Activated T-helper 1 cell treated with anti-CD3 and anti-CD28 coated beads, Interleukin-12 subunit alpha, Interleukin-12 subunit beta, Interleukin-2, Interleukin-4 antibody, amounts not matched to agents 30 ng/mL and 10 ng/mL and 1 ng/mL, durations not matched to agents 14 hours and 24 hours and 36 hours (primary cell): ENCODE results near the gene AP4M1. TPM values are rescaled to one million over a fixed set of nuclear protein-coding genes. Genes with fewer than 3 reads are reported as not detected.
A peak's percentile ranks its signal among the peaks of the same experiment; 100 is the strongest.

Source experiments
- DNase-seq: peaks from one replicate; pipeline ENCODE4 v3.0.0; 2021; ENCODE audit warnings: low spot score
- H3K27ac Mint-ChIP-seq: one replicate; pipeline ENCODE4 v1.8.0; 2021; ENCODE audit warnings: mild to moderate bottlenecking, mixed read lengths
- H3K27me3 Mint-ChIP-seq: one replicate; pipeline ENCODE4 v1.8.0; 2022; ENCODE audit warnings: mild to moderate bottlenecking, moderate library complexity, mixed read lengths; ENCODE audit not compliant: insufficient read depth
- H3K36me3 Mint-ChIP-seq: one replicate; pipeline ENCODE4 v1.8.0; 2021; ENCODE audit warnings: low read depth, mixed read lengths
- H3K4me1 Mint-ChIP-seq: one replicate; pipeline ENCODE4 v1.8.0; 2021; ENCODE audit warnings: low read depth, mixed read lengths
- H3K4me3 Mint-ChIP-seq: one replicate; pipeline ENCODE4 v1.8.0; 2021; ENCODE audit warnings: mild to moderate bottlenecking, moderate library complexity, mixed read lengths
- H3K9me3 Mint-ChIP-seq: one replicate; pipeline ENCODE4 v1.8.0; 2021; ENCODE audit warnings: mixed read lengths
- intact Hi-C: fragments of 100-400 bp; cut with micrococcal nuclease; formaldehyde crosslinking; loops from one replicate; pipeline ENCODE4 v1.15.1; 2024
- total RNA-seq: library from RNA; stranded (reverse); gene quantifications from 2 replicates; pipeline ENCODE4 v1.2.3, GENCODE V29; 2022

AP4M1 gene
- total RNA-seq, 1 donor from 2014 or later: 12.3 TPM

DNA sequence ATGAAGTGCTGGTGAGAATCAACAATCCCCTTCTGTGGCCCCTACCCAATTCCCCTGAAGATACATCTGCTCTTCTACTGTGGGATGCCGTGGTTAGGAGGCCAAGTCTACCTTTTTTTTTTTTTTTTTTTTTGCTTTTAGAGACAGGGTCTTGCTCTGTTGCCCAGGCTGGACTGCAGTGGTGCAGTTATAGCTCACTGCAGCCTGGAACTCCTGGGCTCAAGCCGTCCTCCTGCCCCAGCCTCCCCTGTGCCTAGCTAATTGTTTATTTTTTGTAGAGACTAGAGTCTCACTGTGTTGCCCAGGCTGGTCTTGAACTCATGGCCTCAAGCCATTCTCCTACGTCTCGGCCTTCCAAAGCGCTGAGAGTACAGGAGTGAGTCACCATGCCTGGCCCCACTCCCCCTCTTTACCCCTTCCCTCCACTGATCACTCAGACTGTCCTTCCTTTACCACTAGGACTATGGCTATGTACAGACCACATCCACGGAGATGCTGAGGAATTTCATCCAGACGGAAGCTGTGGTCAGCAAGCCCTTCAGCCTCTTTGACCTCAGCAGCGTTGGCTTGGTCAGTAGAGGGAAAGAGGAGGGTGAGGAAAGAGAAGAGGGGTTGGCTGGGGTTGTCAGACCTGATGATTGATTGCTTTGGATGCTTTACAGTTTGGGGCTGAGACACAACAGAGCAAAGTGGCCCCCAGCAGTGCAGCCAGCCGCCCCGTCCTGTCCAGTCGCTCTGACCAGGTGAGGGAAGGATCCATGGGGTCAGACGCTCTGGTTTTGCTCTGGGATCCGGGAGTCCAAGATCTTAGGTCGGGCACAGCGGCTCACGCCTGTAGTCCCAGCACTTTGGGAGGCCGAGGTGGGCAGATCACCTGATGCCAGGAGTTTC is 1.8 kb downstream of the AP4M1 start:
- H3K4me1 Mint-ChIP-seq: peaks cover 29% of the 10 kb centered on the region
- DNase-seq: no peak
- no peaks in the 10 kb centered on the region for H3K27me3 Mint-ChIP-seq
- no peak overlapping the region for H3K27ac Mint-ChIP-seq
- H3K36me3 Mint-ChIP-seq: peaks cover 37% of the 10 kb centered on the region
- intact Hi-C loops: no loop called here
- H3K9me3 Mint-ChIP-seq: no peaks in the 10 kb centered on the region
- peak overlapping the region; percentile 94 for H3K4me3 Mint-ChIP-seq

DNA sequence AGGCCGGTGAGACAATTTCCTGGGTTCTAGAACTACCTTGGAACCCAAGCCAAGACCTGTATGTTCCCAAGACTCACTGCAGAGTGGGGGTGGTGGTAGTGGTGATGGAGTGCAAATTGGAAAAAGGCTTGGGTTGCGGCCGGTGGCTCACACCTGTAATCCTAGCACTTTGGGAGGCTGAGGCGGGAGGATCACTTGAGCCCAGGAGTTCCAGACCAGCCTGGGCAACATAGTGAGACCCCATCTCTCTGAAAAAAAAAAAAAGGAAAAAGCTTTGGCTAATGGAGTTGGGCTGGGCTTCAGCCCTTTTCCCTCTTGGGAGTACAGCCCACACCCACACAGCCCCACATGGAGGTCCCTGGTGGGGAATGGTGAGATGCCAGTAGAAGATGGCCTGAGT is 4.1 kb downstream of the AP4M1 start:
- intact Hi-C loops: no loop called here
- no peaks in the 10 kb centered on the region for H3K27me3 Mint-ChIP-seq
- H3K9me3 Mint-ChIP-seq: no peaks in the 10 kb centered on the region
- peaks cover 9% of the 10 kb centered on the region for H3K4me1 Mint-ChIP-seq
- no peak for DNase-seq
- peaks cover 23% of the 10 kb centered on the region for H3K36me3 Mint-ChIP-seq
- H3K4me3 Mint-ChIP-seq: no peak overlapping the region
- H3K27ac Mint-ChIP-seq: no peak overlapping the region

DNA sequence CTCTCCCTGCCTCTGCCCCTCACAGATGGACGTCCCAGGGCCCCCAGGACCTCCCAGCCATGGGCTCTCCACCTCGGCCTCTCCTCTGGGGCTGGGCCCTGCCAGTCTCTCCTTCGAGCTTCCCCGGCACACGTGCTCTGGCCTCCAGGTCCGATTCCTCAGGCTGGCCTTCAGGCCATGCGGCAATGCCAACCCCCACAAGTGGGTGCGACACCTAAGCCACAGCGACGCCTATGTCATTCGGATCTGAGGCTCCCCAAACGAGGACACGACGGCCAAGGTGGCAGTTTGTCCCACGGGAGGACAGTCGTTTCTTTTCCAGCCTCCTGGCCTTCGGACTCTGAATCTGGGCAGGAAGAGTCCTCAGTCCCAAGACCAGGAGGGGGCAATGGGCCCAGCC is 5.2 kb downstream of the AP4M1 start:
- Mint-ChIP-seq H3K4me3 (no peak overlapping the region), H3K9me3 (no peaks in the 10 kb centered on the region), H3K27ac (no peak overlapping the region), H3K27me3 (no peaks in the 10 kb centered on the region), H3K4me1 (peaks cover 9% of the 10 kb centered on the region), H3K36me3 (peaks cover 28% of the 10 kb centered on the region)
- no peak for DNase-seq
- intact Hi-C loops: no loop called here

DNA sequence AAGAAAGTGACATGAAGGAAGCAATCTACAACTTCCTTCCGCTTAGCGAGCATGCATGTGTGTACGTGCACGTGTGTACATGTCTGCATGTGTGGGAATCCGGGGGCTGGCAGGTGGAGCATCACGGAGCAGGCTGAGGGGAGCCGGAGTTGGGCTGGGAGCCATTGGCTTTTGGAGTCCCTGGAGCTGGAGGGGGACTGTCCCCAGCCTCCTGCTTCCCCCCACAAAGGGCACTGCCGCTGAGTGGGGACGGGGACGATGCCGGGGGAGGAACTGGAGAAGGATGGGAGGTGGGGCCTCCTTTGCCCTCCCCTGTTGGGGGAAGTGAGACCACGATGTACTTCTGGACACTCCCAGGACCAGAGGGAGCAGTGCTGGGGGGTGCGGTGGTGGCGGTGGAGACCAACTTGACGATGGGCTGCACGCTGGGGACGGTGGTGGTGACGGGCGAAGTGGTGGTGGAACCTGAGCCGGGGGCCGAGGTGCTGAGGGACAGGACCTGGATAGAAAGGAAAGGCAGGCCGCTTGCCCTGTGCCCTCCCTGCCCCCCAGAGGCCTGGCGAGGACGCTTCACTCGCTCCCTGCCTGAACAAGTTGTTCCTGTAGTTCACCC is 5.8 kb downstream of the AP4M1 start:
- Mint-ChIP-seq H3K4me1 (peaks cover 9% of the 10 kb centered on the region), H3K4me3 (no peak overlapping the region), H3K36me3 (peaks cover 30% of the 10 kb centered on the region), H3K9me3 (no peaks in the 10 kb centered on the region), H3K27me3 (no peaks in the 10 kb centered on the region), H3K27ac (no peak overlapping the region)
- no peak for DNase-seq
- intact Hi-C loops: no loop called here

DNA sequence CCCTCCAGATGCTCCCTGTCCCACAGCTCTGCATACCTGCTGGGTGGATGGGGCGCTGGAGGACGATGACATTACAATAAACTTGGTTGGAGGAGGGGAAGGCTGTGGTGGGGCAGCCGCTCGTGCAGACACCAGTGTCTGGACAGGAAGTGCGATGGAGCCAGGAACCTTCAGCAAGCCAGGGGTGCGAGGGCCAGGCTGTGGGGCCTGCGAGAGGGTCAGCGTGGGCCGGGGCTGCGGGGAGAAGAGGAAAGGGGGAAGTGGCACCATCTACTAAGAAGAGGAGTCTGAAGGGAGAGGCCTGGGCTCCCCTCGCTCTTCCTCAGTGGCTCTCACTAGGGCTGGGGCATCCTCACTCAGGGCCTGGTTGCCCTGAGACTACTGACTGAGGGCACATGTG is 6.4 kb downstream of the AP4M1 start:
- Mint-ChIP-seq H3K9me3 (no peaks in the 10 kb centered on the region), H3K4me1 (peaks cover 4% of the 10 kb centered on the region), H3K36me3 (peaks cover 32% of the 10 kb centered on the region), H3K4me3 (no peak overlapping the region), H3K27me3 (no peaks in the 10 kb centered on the region), H3K27ac (no peak overlapping the region)
- DNase-seq: no peak
- intact Hi-C loops: no loop called here

DNA sequence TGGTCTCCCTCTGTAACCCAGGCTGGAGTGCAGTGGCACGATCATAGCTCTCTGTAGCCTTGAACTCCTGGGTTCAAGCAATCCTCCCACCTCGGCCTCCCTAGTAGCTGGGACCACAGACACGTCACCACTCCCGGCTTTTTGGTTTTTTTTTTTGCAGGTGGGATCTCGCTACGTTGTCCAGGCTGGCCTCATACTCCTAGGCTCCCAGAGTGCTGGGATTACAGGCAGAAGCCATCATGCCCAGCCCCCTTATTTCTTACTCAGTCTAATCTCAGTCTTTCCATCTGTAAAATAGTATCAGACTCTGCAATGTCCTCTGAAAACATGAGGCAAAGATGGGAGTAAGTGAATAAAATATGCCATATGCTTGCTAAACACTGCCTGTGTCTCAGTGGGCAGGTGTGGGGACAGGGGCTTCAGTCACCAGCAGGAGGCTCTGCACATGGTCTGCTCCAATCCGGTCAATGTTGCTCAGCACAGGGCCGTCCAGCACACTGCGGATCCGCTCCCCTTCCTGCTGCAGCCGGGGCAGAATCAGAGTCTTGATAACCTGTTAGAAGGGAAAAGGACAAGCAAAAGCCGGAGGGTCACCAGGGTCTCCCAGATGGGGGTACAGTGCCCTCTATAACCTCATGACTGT is 8.2 kb downstream of the AP4M1 start:
- H3K9me3 Mint-ChIP-seq: no peaks in the 10 kb centered on the region
- H3K4me1 Mint-ChIP-seq: no peaks in the 10 kb centered on the region
- no peak for DNase-seq
- H3K27ac Mint-ChIP-seq: no peak overlapping the region
- H3K27me3 Mint-ChIP-seq: no peaks in the 10 kb centered on the region
- no peak overlapping the region for H3K4me3 Mint-ChIP-seq
- H3K36me3 Mint-ChIP-seq: peaks cover 28% of the 10 kb centered on the region
- intact Hi-C loops: no loop called here

DNA sequence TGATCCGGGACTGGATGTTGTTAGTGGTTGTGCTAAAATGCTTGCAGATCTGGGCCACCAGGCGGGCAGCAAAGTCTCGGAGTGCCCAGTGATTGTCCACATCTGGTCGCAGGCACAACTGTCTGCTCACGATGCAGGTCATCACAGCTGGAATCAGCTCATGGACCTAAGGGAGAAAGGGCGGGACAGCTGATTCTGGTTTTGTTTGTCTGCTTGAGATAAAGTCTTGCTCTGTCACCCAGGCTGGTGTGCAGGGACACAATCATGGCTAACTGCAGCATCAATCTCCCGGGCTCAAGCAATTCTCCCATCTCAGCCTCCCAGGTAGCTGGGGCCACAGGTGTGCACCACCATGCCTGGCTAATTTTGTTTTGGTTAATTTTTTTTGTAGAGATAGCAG is 9.7 kb downstream of the AP4M1 start:
- intact Hi-C loops: no loop called here
- no peaks in the 10 kb centered on the region for H3K27me3 Mint-ChIP-seq
- H3K4me1 Mint-ChIP-seq: no peaks in the 10 kb centered on the region
- no peak overlapping the region for H3K27ac Mint-ChIP-seq
- H3K4me3 Mint-ChIP-seq: no peak overlapping the region
- H3K36me3 Mint-ChIP-seq: peaks cover 28% of the 10 kb centered on the region
- no peaks in the 10 kb centered on the region for H3K9me3 Mint-ChIP-seq
- no peak for DNase-seq

DNA sequence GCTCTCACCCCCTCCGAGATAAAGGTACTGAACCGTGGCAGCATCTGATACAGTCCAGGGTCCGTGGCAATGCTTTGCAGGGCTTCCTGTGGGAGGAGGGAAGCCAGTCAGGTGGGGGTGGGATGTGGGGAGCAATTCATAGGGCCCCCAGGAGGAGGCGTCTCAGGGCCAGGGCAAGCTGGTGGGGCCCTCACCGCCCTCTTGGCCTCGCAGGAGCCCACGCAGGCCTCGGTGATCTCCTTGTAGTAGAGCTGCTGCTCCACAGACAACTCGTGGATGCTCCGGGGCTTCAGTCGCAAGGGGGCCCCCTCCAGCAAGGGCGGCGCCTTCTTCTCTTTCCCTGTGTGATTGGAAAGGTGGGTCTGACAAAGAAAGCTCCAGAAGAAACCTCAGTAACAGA is 10.5 kb downstream of the AP4M1 start:
- Mint-ChIP-seq H3K9me3 (no peaks in the 10 kb centered on the region), H3K27ac (no peak overlapping the region), H3K4me3 (no peak overlapping the region), H3K27me3 (no peaks in the 10 kb centered on the region), H3K36me3 (peaks cover 30% of the 10 kb centered on the region), H3K4me1 (no peaks in the 10 kb centered on the region)
- no peak for DNase-seq
- intact Hi-C loops: no loop called here

DNA sequence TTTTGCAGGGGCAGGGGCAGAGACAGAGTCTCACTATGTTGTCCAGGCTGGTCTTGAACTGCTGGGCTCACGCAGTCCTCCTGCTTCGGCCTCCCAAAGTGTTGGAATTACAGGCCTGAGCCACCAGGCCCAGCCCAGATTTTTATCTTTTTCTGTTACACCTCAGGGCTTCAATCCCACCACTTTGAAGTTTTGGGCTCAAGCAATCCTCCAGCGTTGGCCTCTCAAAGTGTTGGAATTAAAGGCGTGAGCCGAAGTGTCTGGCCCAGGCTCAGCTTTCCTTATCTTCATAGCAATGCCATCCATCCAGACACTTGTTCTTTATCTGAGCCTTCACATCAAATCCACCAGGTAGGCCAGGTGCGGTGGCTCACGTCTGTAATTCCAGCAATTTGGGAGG is 13.6 kb downstream of the AP4M1 start:
- Mint-ChIP-seq H3K27me3 (no peaks in the 10 kb centered on the region), H3K27ac (no peak overlapping the region), H3K4me1 (peaks cover 8% of the 10 kb centered on the region), H3K4me3 (no peak overlapping the region), H3K9me3 (no peaks in the 10 kb centered on the region), H3K36me3 (peaks cover 19% of the 10 kb centered on the region)
- intact Hi-C loops: no loop called here
- DNase-seq: no peak

DNA sequence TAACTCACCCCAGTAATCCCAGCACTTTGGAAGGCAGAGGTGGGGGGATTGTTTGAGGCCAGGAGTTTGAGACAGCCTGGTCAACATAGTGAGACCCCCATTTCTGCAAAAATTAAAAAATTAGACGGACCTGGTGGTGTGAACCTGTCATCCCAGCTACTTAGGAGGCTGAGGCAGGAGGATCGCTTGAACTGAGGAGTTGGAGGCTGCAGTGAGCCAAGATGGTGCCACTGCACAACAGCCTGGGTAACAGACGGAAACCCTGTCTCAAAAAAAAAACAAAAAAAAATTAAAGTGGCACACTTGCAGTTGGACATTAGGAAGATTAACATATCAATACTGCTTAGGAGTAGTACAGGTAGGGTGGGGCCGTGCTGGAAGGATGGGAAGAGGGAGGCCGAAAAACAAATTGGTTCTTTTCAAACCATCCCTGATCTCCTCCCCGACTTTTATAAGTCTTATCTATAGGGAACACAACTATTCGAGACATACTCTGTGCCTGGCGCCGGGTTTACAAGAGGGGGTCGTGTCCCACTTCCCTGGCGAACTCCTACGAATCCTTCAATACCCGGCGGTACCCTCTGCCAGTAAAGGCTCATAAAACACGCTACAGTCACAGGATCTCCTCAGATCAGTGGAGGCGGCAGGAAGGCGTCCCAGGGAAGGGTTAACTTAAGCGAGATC is 17.1 kb downstream of the AP4M1 start:
- H3K4me1 Mint-ChIP-seq: peaks cover 16% of the 10 kb centered on the region
- H3K27me3 Mint-ChIP-seq: no peaks in the 10 kb centered on the region
- H3K36me3 Mint-ChIP-seq: peaks cover 7% of the 10 kb centered on the region
- peak overlapping the region; percentile 97 for H3K27ac Mint-ChIP-seq
- intact Hi-C loops: loop anchor here (1.0 to 2.0 kb wide), 5 partner anchors 9 to 310 kb away; partner anchors contain the start of genes AP4M1, MCM7, TRIM4 and ZCWPW1
- H3K4me3 Mint-ChIP-seq: peak overlapping the region; percentile 98
- no peak for DNase-seq
- no peaks in the 10 kb centered on the region for H3K9me3 Mint-ChIP-seq

DNA sequence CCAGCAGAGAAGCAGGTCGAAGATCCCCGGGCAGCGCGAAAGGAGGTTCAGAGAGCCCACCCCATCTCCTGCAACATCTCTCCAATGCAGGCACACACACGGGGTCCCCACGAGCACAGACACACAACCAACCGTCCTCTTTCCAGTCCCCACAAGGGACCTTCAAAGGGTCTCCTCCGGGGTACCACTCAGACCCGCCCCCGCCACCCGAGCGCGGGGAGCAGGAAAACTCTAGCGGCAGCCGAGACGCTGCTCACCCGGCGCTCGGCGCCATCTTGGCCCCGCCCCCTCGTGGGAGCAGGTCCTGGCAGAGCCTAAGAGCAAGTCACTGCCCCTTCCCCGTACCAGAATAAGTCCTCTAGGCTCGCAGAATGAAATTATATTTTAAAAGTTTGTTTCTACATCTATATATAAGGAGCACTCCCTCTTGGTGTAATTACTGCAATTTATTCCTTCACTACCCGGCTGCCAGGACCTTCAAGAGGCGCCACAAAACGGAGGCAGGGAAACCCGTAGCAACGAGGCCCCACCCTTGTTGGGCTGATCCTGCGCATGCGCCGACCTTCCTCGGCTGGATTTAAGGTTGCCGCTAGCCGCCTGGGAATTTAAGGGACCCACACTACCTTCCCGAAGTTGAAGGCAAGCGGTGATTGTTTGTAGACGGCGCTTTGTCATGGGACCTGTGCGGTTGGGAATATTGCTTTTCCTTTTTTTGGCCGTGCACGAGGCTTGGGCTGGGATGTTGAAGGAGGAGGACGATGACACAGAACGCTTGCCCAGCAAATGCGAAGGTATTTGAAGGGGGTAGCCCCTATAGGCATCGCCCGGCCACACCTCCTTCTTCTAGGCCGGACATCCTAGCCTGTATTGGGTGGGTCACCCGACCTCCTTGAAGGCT is 17.9 kb downstream of the AP4M1 start, which contains the start of the genes CNPY4 and TAF6:
Gene CNPY4, plus strand, starts transcription at position 563 of the 898 bp plus-strand sequence. Its CDS starts 111 bp downstream, at position 674.
Gene TAF6, minus strand, starts transcription at position 287 of the 898 bp plus-strand sequence. CDS start 5,149 bp downstream, outside the sequence.
- peak; percentile 90 for DNase-seq
- peak within 1 kb of the TSS; percentile 98 for H3K4me3 Mint-ChIP-seq
- no peaks in the 10 kb centered on the region for H3K9me3 Mint-ChIP-seq
- peaks cover 18% of the 10 kb centered on the region for H3K4me1 Mint-ChIP-seq
- peak within 1 kb of the TSS; percentile 97 for H3K27ac Mint-ChIP-seq
- H3K36me3 Mint-ChIP-seq: peaks cover 5% of the 10 kb centered on the region
- intact Hi-C loops: loop anchor here (1.0 to 2.0 kb wide), 5 partner anchors 8 to 309 kb away; partner anchors contain the start of genes AP4M1, MCM7, TRIM4 and ZCWPW1
- no peaks in the 10 kb centered on the region for H3K27me3 Mint-ChIP-seq
